NK-92 treated with Interleukin-12 subunit alpha and Interleukin-12 subunit beta, amount 100 ng/mL, for 24 hours (cell line): Measurements from ENCODE around the gene HIF3A.
"Not testable (repeated sequence)": the region's sequence is repeated elsewhere in the genome, so short reads cannot be mapped to it uniquely, and the experiment has no call there.

Experiments used
- DNase-seq: peaks from one replicate; lab custom pipeline; 2025; lab: John Stamatoyannopoulos, UW

Gene HIF3A

GRCh38 chr19:46296722-46297461 is at the start of gene HIF3A:
TSS of gene HIF3A (plus strand) at chr19:46297042. CDS start at chr19:46297077, 35 bp downstream.
- no peak for DNase-seq

GRCh38 chr19:46250076-46250735 is 46.6 kb upstream of the HIF3A start:
- DNase-seq: no peak

- no peak for DNase-seq
Observed at GRCh38 chr19:46251416-46251815, 45.4 kb upstream of the HIF3A start.

DNA sequence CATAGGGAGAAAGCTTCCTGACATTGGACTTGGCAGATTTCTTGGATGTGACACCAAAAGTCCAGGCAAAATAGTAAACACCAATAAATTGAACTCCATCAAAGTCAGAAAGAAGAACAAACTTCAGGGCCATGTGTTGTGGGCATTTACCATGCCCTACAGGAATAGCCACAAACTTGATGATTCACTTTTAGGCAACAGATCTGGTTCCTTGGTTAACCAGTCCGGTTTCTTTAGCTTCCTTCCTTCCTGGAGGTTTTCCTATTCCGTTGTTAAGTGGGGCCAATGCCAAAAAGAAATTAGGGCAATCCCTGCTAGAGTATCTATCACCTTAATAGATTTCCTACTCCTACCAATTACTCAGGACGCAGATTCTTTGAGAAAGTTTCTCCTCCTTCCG is 42.1 kb upstream of the HIF3A start:
- no peak for DNase-seq

- DNase-seq: no peak
Observed at GRCh38 chr19:46256855-46257254, 40.0 kb upstream of the HIF3A start.

GRCh38 chr19:46261501-46261900 is 35.3 kb upstream of the HIF3A start:
- DNase-seq: not testable (repeated sequence)

- DNase-seq: peak; percentile 59
Observed at GRCh38 chr19:46262684-46263296, 34.1 kb upstream of the HIF3A start.

DNA sequence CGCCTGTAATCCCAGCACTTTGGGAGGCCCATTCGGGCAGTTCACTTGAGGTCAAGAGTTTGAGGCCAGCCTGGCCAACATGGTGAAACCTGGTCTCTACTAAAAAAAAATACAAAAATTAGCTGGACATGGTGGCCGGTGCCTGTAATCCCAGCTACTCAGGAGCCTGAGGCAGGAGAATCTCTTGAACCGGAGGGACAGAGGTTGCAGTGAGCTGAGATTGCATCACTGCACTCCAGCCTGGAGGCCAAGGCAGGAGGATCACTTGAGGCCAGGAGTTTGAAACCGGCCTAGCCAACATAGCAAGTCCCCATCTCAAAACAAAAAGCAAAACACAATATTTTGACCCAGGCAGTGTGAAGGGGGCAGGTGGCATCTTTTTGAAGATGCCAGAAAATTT is 32.0 kb upstream of the HIF3A start:
- not testable (repeated sequence) for DNase-seq

- DNase-seq: peak; percentile 43
Observed at GRCh38 chr19:46265217-46265828, 31.5 kb upstream of the HIF3A start.

GRCh38 chr19:46269101-46269500 is 27.7 kb upstream of the HIF3A start:
- no peak for DNase-seq

GRCh38 chr19:46270521-46271256 is 26.2 kb upstream of the HIF3A start:
- DNase-seq: no peak

DNA sequence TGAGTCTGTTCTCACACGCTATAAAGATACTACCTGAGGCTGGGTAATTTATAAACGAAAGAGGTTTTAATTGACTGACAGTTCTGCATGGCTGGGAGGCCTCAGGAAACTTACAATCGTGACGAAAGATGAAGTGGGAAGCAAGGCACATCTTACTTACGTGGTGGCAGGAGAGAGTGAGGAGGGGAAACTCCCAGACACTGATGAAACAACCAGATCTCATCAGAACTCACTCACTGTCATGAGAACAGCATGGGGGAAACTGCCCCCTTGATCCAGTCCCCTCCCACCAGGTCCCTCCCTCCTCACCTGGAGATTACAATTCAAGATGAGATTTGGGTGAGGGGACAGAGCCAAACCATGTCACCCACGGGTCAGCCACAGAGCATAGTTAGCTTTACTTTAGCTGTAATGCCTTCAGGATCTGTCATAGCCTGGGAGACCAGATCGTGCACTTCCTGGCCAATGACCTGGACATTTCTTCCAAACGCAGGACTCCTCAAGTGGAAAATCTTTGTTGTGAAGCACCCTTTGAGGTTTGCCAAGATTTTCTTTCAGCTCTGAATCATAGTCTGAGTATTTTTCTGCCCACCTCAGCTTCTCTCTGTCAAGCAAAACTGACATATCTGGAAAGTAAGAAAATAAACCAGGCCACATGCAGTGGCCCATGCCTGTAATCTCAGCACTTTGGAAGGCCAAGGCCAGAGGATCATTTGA is 25.2 kb upstream of the HIF3A start:
- DNase-seq: no peak

GRCh38 chr19:46273931-46274330 is 22.9 kb upstream of the HIF3A start:
- not testable (repeated sequence) for DNase-seq

DNA sequence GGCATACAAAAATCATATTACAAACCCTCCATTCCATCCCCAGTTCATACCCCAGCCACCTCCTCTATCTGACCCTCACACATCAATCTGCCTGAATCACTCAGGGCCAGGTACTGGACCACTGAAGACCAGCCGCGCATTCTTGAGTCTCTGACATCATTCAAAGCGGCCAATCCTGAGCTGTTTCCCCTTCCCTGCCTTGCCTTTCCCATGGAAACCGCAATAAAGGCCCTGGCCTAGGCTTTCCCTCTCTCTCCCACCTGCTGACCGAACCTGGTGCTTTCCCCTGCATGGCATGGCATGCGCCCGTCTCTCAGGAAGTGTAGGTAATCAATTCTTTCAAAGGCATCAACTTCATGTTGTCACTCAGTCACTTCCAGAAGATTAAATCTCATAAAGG is 17.7 kb upstream of the HIF3A start:
- DNase-seq: no peak

DNA sequence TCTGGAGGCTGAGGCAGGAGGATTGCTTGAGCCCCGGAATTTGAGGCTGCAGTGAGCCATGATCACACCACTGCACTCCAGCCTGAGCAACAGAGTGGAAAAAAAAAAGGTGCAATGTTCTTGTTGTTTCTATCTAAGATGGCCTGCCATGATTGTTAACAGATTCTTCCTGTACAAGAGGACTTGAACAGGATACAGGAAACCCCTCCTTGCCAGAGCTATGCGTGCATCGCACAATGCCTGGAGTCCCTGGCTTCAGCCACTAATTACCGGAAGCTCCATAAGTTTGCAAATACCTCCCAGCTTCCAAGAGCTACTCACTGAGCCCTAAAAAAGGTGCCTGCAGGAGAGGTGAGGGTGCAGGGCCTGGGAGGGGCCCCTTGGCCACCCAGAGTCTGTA is 13.1 kb upstream of the HIF3A start:
- no peak for DNase-seq

- DNase-seq: no peak
Observed at GRCh38 chr19:46284635-46285034, 12.2 kb upstream of the HIF3A start.

- no peak for DNase-seq
Observed at GRCh38 chr19:46287585-46287984, 9.3 kb upstream of the HIF3A start.

DNA sequence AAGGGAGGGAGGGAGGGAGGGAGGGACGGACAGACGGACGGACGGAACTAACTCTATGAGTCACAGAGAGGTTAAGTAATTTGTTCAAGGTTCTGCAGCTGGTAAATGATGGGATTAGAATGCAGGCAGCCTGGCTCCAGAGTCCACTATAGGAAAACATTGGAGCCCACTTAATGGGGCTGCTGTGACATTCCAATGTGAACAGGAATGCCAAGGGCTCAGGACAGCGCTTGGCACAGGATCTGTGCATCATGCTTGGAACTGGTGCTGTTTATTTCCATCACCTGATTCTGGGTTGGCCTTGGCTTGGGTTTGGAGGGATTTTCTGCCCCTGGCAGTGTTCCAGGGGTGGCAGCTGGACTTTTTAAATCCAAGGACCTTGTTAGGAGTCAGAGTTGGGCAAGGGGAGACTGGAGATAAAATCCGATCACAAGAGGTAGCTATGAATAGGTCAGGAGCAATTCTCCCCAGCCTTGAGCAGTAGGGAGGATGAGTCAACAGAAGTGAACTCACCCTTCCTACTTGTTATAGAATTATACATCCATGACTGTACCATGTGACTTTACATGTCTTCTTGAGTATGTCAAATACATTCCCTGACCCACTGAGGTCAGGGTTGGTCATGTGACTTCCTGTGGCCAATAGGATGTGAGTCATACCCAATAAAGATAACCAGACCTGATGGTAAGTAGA is 7.8 kb upstream of the HIF3A start:
- no peak for DNase-seq

DNA sequence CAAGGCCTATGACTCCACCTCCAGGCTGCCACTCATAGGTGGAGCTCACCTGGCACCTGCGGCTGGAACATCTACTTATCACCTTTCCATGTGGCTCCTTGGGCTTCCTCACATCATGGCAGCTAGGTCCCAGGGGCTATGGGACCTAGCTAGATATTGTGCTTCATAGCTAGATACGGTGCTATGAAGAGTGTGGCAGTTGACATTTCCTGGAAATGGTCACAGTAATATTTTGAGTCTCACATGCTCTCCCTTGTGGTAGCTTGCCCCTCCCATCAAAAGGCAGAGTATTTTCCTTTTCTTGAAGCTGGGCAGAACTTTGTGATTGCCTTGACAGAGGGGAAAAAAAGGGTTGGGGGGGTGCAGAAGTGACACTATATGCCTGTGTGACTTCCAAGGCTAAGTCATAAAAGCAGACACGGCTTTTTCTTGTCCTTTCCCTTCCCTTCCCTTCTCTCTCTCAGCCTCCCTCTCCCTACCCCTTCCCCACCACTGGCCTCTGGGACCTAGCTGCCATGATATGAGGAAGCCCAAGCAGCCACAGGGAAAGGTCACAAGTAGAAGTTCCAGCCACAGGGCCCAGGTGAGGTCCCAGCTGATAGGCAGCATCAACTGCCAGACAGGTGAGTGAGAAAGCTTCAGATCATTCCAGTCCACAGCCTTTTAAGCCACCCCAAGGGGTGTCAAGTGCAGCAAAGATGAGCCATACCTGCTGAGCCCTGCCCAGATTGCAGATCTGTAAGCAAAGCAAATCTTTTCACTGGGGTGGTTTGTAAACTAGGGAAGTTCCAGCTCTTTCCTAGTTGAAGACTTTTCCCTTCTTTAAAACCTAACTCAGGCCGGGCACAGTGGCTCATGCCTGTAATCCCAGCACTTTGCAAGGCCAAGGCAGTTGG is 6.9 kb upstream of the HIF3A start:
- no peak for DNase-seq

DNA sequence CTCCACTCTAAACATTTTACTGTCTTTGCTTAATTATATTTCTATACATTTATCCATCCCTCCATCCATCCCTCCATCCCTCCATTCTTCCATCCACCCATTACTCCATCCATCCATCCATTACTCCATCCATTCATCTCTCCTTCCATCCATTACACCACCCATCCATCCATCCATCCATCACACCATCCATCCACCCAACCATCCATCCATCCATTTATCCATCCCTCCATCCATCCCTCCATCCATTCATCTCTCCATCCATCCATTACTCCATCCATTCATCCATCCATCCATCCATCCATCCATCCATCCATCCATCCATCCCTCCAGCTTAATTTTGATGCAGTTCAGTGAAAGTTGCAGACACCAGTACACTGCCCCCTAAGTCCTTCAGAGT is 5.0 kb upstream of the HIF3A start:
- DNase-seq: no peak
